HG03064 (cell line): ENCODE results near the gene CD37.

ENCODE experiments used
- ATAC-seq: cut with Tn5 transposase; IDR thresholded peaks from one replicate; pipeline ENCODE4 v1.9.1; 2021; ENCODE audit warnings: low read depth; ENCODE audit not compliant: unreplicated experiment

Gene CD37

GRCh38 chr19:49343123-49343522, 7.9 kb downstream of the CD37 start:
- no peak for ATAC-seq

GRCh38 chr19:49344505-49345423, 9.6 kb downstream of the CD37 start:
- ATAC-seq = no peak

- no peak for ATAC-seq
Observed at GRCh38 chr19:49347191-49347590, 12.0 kb downstream of the CD37 start.

- ATAC-seq = no peak
Observed at GRCh38 chr19:49347835-49348234, 12.6 kb downstream of the CD37 start.

- no peak for ATAC-seq
Observed at GRCh38 chr19:49348305-49349189, 13.3 kb downstream of the CD37 start.

GRCh38 chr19:49349567-49349966, 14.4 kb downstream of the CD37 start:
- ATAC-seq = no peak

GRCh38 chr19:49355909-49356353, 20.7 kb downstream of the CD37 start:
- no peak for ATAC-seq

- ATAC-seq = no peak
Observed at GRCh38 chr19:49356382-49356781, 21.2 kb downstream of the CD37 start.

GRCh38 chr19:49357186-49357585, 22.0 kb downstream of the CD37 start:
- ATAC-seq = no peak

- no peak for ATAC-seq
Observed at GRCh38 chr19:49359851-49360820, 24.9 kb downstream of the CD37 start.

GRCh38 chr19:49361438-49362047, 26.3 kb downstream of the CD37 start:
- no peak for ATAC-seq

- ATAC-seq = no peak
Observed at GRCh38 chr19:49362048-49362928, 27.1 kb downstream of the CD37 start, which contains the start of gene TEAD2. Gene TEAD2, minus strand, starts transcription at chr19:49362416. Its CDS starts 2,341 bp downstream, at chr19:49360075.

GRCh38 chr19:49362929-49363267, 27.7 kb downstream of the CD37 start:
- ATAC-seq = no peak

- no peak for ATAC-seq
Observed at GRCh38 chr19:49363268-49364082, 28.3 kb downstream of the CD37 start, which contains the start of gene DKKL1. Gene DKKL1, plus strand, starts transcription at chr19:49363877. Its CDS starts 122 bp downstream, at chr19:49363999.

- ATAC-seq = no peak
Observed at GRCh38 chr19:49364083-49364737, 29.0 kb downstream of the CD37 start.

GRCh38 chr19:49366110-49366509, 30.9 kb downstream of the CD37 start:
- ATAC-seq = no peak

GRCh38 chr19:49368711-49369358, 33.6 kb downstream of the CD37 start:
- no peak for ATAC-seq
